SK-N-SH treated with all-trans-retinoic acid at 6 μM for 48 hours (cell line): ENCODE results near the gene GMIP.

ENCODE experiments used
- ATAC-seq: fragments of 200-7000 bp; cut with Tn5 transposase; 3 replicates; pipeline ENCODE4 v1.9.1; 2020; ENCODE audit warnings: mild to moderate bottlenecking, moderate library complexity
- ARNTL ChIP-seq: fragments of 450-650 bp; formaldehyde crosslinking; IDR thresholded peaks from 2 replicates; pipeline ENCODE4 v1.5.0; 2020; ENCODE audit warnings: low read depth, mild to moderate bottlenecking, moderate library complexity, borderline replicate concordance
- BACH2 ChIP-seq: fragments of 250-450 bp; sonication (Bioruptor Pico); IDR thresholded peaks from 2 replicates; pipeline ENCODE4 v1.9.0; 2021; ENCODE audit warnings: mild to moderate bottlenecking, borderline replicate concordance
- CREB5 ChIP-seq: fragments of 250-450 bp; sonication (Bioruptor Pico); IDR thresholded peaks from 2 replicates; pipeline ENCODE4 v1.5.1; 2020; ENCODE audit warnings: low read depth, mild to moderate bottlenecking, moderate library complexity
- CSDC2 ChIP-seq: fragments of 250-450 bp; sonication (Bioruptor Pico); IDR thresholded peaks from 2 replicates; pipeline ENCODE4 v1.5.0; 2020; ENCODE audit warnings: mild to moderate bottlenecking, moderate library complexity
- CSRNP3 ChIP-seq: fragments of 250-450 bp; sonication (Bioruptor Pico); IDR thresholded peaks from 2 replicates; pipeline ENCODE4 v1.5.1; 2021; ENCODE audit warnings: mild to moderate bottlenecking, moderate library complexity
- ESRRG ChIP-seq: fragments of 250-450 bp; sonication (Bioruptor Pico); IDR thresholded peaks from 2 replicates; pipeline ENCODE4 v1.6.1; 2021; ENCODE audit warnings: mild to moderate bottlenecking
- GLIS3 ChIP-seq: fragments of 250-450 bp; sonication (Bioruptor Pico); IDR thresholded peaks from 2 replicates; pipeline ENCODE4 v1.5.0; 2020; ENCODE audit warnings: mild to moderate bottlenecking, moderate library complexity
- ISL1 ChIP-seq: fragments of 250-450 bp; sonication (Bioruptor Pico); IDR thresholded peaks from 2 replicates; pipeline ENCODE4 v2.1.2; 2022; ENCODE audit warnings: mild to moderate bottlenecking, moderate library complexity
- OSR1 ChIP-seq: fragments of 250-450 bp; sonication (Bioruptor Pico); IDR thresholded peaks from 2 replicates; pipeline ENCODE4 v1.8.0; 2022; ENCODE audit warnings: moderate library complexity, mild to moderate bottlenecking, inconsistent platforms
- PATZ1 ChIP-seq: fragments of 250-450 bp; sonication (Bioruptor Pico); IDR thresholded peaks from 2 replicates; pipeline ENCODE4 v1.8.0; 2020; ENCODE audit warnings: mild to moderate bottlenecking, moderate library complexity, borderline replicate concordance
- POU6F1 ChIP-seq: fragments of 250-450 bp; sonication (Bioruptor Pico); IDR thresholded peaks from 2 replicates; pipeline ENCODE4 v1.8.0; 2021; ENCODE audit warnings: low read depth, mild to moderate bottlenecking, moderate library complexity, borderline replicate concordance
- PPARA ChIP-seq: fragments of 250-450 bp; sonication (Bioruptor Pico); IDR thresholded peaks from 2 replicates; pipeline ENCODE4 v1.5.0; 2020; ENCODE audit warnings: mild to moderate bottlenecking, borderline replicate concordance
- RARB ChIP-seq: fragments of 250-450 bp; sonication (Bioruptor Pico); IDR thresholded peaks from 2 replicates; pipeline ENCODE4 v1.8.0; 2021; ENCODE audit warnings: mild to moderate bottlenecking, moderate library complexity
- SNAI2 ChIP-seq: fragments of 250-450 bp; sonication (Bioruptor Pico); IDR thresholded peaks from 2 replicates; pipeline ENCODE4 v1.5.0; 2020; ENCODE audit warnings: mild to moderate bottlenecking, moderate library complexity
- TCF4 ChIP-seq: fragments of 250-450 bp; sonication (Bioruptor Pico); IDR thresholded peaks from 2 replicates; pipeline ENCODE4 v1.8.0; 2021; ENCODE audit warnings: mild to moderate bottlenecking, moderate library complexity, borderline replicate concordance
- TOX ChIP-seq: fragments of 250-450 bp; sonication (Bioruptor Pico); IDR thresholded peaks from 2 replicates; pipeline ENCODE4 v1.8.0; 2021; ENCODE audit warnings: mild to moderate bottlenecking, moderate library complexity, borderline replicate concordance
- TSHZ2 ChIP-seq: fragments of 250-450 bp; sonication (Bioruptor Pico); IDR thresholded peaks from 2 replicates; pipeline ENCODE4 v1.5.0; 2020; ENCODE audit warnings: mild to moderate bottlenecking, moderate library complexity
- ZFP3 ChIP-seq: fragments of 250-450 bp; sonication (Bioruptor Pico); IDR thresholded peaks from 2 replicates; pipeline ENCODE4 v1.5.0; 2020; ENCODE audit warnings: mild to moderate bottlenecking, moderate library complexity
- ZFP30 ChIP-seq: fragments of 450-650 bp; formaldehyde crosslinking; IDR thresholded peaks from 2 replicates; pipeline ENCODE4 v1.5.0; 2022; ENCODE audit warnings: mild to moderate bottlenecking, moderate library complexity
- ZNF565 ChIP-seq: fragments of 450-650 bp; formaldehyde crosslinking; conservative IDR thresholded peaks from 2 replicates; pipeline ENCODE4 v1.5.0; 2020; ENCODE audit warnings: low read depth, mild to moderate bottlenecking, moderate library complexity
- ZNF70 ChIP-seq: fragments of 450-650 bp; formaldehyde crosslinking; IDR thresholded peaks from 2 replicates; pipeline ENCODE4 v1.5.0; 2020; ENCODE audit warnings: mild to moderate bottlenecking, moderate library complexity

The GMIP gene

GRCh38 chr19:19653597-19654147 lies 10.2 kb upstream of the GMIP start:
- TF ChIP-seq SNAI2 (CRISPR knock-in tag) (no peak), ISL1 (no peak), RARB (CRISPR knock-in tag) (no peak), GLIS3 (CRISPR knock-in tag) (no peak), TOX (CRISPR knock-in tag) (no peak), PATZ1 (CRISPR knock-in tag) (no peak), ZNF565 (CRISPR knock-in tag) (no peak), PPARA (no peak), POU6F1 (CRISPR knock-in tag) (no peak), ZFP3 (CRISPR knock-in tag) (no peak), TCF4 (CRISPR knock-in tag) (no peak), ARNTL (CRISPR knock-in tag) (no peak), BACH2 (no peak), TSHZ2 (CRISPR knock-in tag) (no peak), OSR1 (no peak), ESRRG (CRISPR knock-in tag) (no peak)
- ATAC-seq: no peak

GRCh38 chr19:19652482-19653295 lies 9.2 kb upstream of the GMIP start:
- ATAC-seq: no peak
- TF ChIP-seq CSDC2 (no peak), ZFP3 (CRISPR knock-in tag) (no peak), GLIS3 (CRISPR knock-in tag) (no peak), RARB (CRISPR knock-in tag) (no peak), TOX (CRISPR knock-in tag) (no peak), OSR1 (no peak), ZFP30 (no peak), TCF4 (CRISPR knock-in tag) (no peak), ARNTL (CRISPR knock-in tag) (no peak), ESRRG (CRISPR knock-in tag) (no peak), CSRNP3 (CRISPR knock-in tag) (no peak), PATZ1 (CRISPR knock-in tag) (no peak)

- TF ChIP-seq CSDC2: no peak
- TF ChIP-seq ZNF565 (CRISPR knock-in tag): no peak
- no peak for TF ChIP-seq SNAI2 (CRISPR knock-in tag)
- no peak for TF ChIP-seq ZNF70
- no peak for TF ChIP-seq ISL1
- TF ChIP-seq CREB5: no peak
- TF ChIP-seq ESRRG (CRISPR knock-in tag): no peak
- no peak for TF ChIP-seq OSR1
- no peak for TF ChIP-seq ZFP3 (CRISPR knock-in tag)
- no peak for TF ChIP-seq TCF4 (CRISPR knock-in tag)
- no peak for TF ChIP-seq CSRNP3 (CRISPR knock-in tag)
- no peak for ATAC-seq
These were observed 7.6 kb upstream of the GMIP start for GRCh38 chr19:19651076-19651475.
